H9 (cell line): ENCODE data around the gene STARD9. TPM values are rescaled to one million over a fixed set of nuclear protein-coding genes. Genes with fewer than 3 reads are reported as not detected.
A peak's percentile ranks its signal among the peaks of the same experiment; 100 is the strongest.

ENCODE experiments used
- DNase-seq: peaks from one replicate; pipeline ENCODE4 v3.0.0-alpha.2; 2017
- H2AFZ ChIP-seq: one replicate; pipeline ENCODE4 v1.6.1; 2013; ENCODE audit warnings: mild to moderate bottlenecking, low read length, control low read depth, moderate library complexity
- H2AK5ac ChIP-seq: 2 replicates; pipeline ENCODE4 v1.6.1; 2013; ENCODE audit warnings: low read length, control low read depth, mixed read lengths; ENCODE audit not compliant: insufficient read length
- H2BK120ac ChIP-seq: one replicate; pipeline ENCODE4 v1.6.1; 2013; ENCODE audit warnings: low read depth, mild to moderate bottlenecking, low read length, control low read depth, inconsistent platforms; ENCODE audit not compliant: poor library complexity, severe bottlenecking
- H2BK12ac ChIP-seq: 2 replicates; pipeline ENCODE4 v1.6.1; 2013; ENCODE audit warnings: low read length, control low read depth, mixed read lengths, low read depth; ENCODE audit not compliant: insufficient read length
- H2BK15ac ChIP-seq: 2 replicates; pipeline ENCODE4 v1.6.1; 2013; ENCODE audit warnings: low read depth, low read length, control low read depth
- H2BK20ac ChIP-seq: one replicate; pipeline ENCODE4 v1.6.1; 2013; ENCODE audit warnings: low read depth, mild to moderate bottlenecking, low read length, control low read depth, inconsistent platforms; ENCODE audit not compliant: poor library complexity, severe bottlenecking
- H2BK5ac ChIP-seq: 2 replicates; pipeline ENCODE4 v1.6.1; 2013; ENCODE audit warnings: low read length, control low read depth, mixed read lengths; ENCODE audit not compliant: insufficient read length
- H3K14ac ChIP-seq: 2 replicates; pipeline ENCODE4 v1.6.1; 2013; ENCODE audit warnings: low read length, control low read depth; ENCODE audit not compliant: insufficient read depth
- H3K18ac ChIP-seq: 2 replicates; pipeline ENCODE4 v1.6.1; 2013; ENCODE audit warnings: low read depth, mild to moderate bottlenecking, mixed read lengths, low read length, control low read depth; ENCODE audit not compliant: insufficient read length
- H3K23ac ChIP-seq: 2 replicates; pipeline ENCODE4 v1.6.1; 2013; ENCODE audit warnings: low read length, control low read depth, mixed read lengths, low read depth; ENCODE audit not compliant: insufficient read length
- H3K23me2 ChIP-seq: 2 replicates; pipeline ENCODE4 v1.6.1; 2013; ENCODE audit warnings: low read depth, mild to moderate bottlenecking, mixed read lengths, low read length, control low read depth; ENCODE audit not compliant: insufficient read length, poor library complexity, severe bottlenecking
- H3K27ac ChIP-seq: 2 replicates; pipeline ENCODE4 v1.5.1; 2013; ENCODE audit warnings: low read length, control low read depth, mixed read lengths, low read depth; ENCODE audit not compliant: insufficient read length
- H3K27me3 ChIP-seq: 2 replicates; pipeline ENCODE4 v1.6.1; 2013; ENCODE audit warnings: low read length, control low read depth, inconsistent platforms; ENCODE audit not compliant: insufficient read depth
- H3K4ac ChIP-seq: 2 replicates; pipeline ENCODE4 v1.6.1; 2013; ENCODE audit warnings: low read depth, mild to moderate bottlenecking, control low read depth, inconsistent platforms, low read length, moderate library complexity
- H3K4me1 ChIP-seq: 2 replicates; pipeline ENCODE4 v1.6.1; 2013; ENCODE audit warnings: low read length, control low read depth, inconsistent platforms; ENCODE audit not compliant: insufficient read depth
- H3K4me2 ChIP-seq: 2 replicates; pipeline ENCODE4 v1.6.1; 2013; ENCODE audit warnings: low read length, control low read depth, mixed read lengths; ENCODE audit not compliant: insufficient read length, insufficient read depth
- H3K56ac ChIP-seq: 2 replicates; pipeline ENCODE4 v1.6.1; 2013; ENCODE audit warnings: low read depth, mild to moderate bottlenecking, mixed read lengths, low read length, control low read depth; ENCODE audit not compliant: insufficient read length
- H3K79me1 ChIP-seq: 2 replicates; pipeline ENCODE4 v1.6.1; 2013; ENCODE audit warnings: low read depth, mild to moderate bottlenecking, moderate library complexity, low read length, control low read depth, inconsistent platforms; ENCODE audit not compliant: insufficient read depth, poor library complexity, severe bottlenecking
- H3K79me2 ChIP-seq: 2 replicates; pipeline ENCODE4 v1.6.1; 2013; ENCODE audit warnings: low read length, control low read depth, inconsistent platforms; ENCODE audit not compliant: insufficient read depth
- H3K9ac ChIP-seq: 2 replicates; pipeline ENCODE4 v1.6.1; 2013; ENCODE audit warnings: low read length, control low read depth, mixed read lengths; ENCODE audit not compliant: insufficient read length; ENCODE audit errors: extremely low read depth
- H3K9me3 ChIP-seq: one replicate; pipeline ENCODE4 v1.6.1; 2013; ENCODE audit warnings: low read depth, low read length, inconsistent platforms; ENCODE audit not compliant: control insufficient read depth
- H3T11ph ChIP-seq: one replicate; pipeline ENCODE4 v1.6.1; 2013; ENCODE audit warnings: mild to moderate bottlenecking, low read length, control low read depth, inconsistent platforms
- H4K20me1 ChIP-seq: one replicate; pipeline ENCODE4 v1.6.1; 2013; ENCODE audit not compliant: control insufficient read depth, insufficient read length, insufficient read depth
- H4K5ac ChIP-seq: 2 replicates; pipeline ENCODE4 v1.6.1; 2013; ENCODE audit warnings: low read depth, mild to moderate bottlenecking, mixed read lengths, low read length, control low read depth; ENCODE audit not compliant: insufficient read length
- H4K8ac ChIP-seq: replicated peaks from 2 replicates; pipeline ENCODE4 v1.6.1; 2013; ENCODE audit warnings: low read length, control low read depth, mixed read lengths, low read depth; ENCODE audit not compliant: insufficient read length
- H4K91ac ChIP-seq: 2 replicates; pipeline ENCODE4 v1.6.1; 2013; ENCODE audit warnings: low read depth, mild to moderate bottlenecking, moderate library complexity, mixed read lengths, low read length, control low read depth; ENCODE audit not compliant: insufficient read length
- H3K27ac Mint-ChIP-seq, 3 experiments: 2 replicates in 2 of 3; 3 replicates in 1 of 3; pipeline ENCODE4 v1.8.0; 2020 to 2021; ENCODE audit warnings: mixed read lengths in 3 of 3, mild to moderate bottlenecking in 1 of 3, moderate library complexity in 1 of 3
- H3K27me3 Mint-ChIP-seq: 2 replicates; pipeline ENCODE4 v1.8.0; 2021; ENCODE audit warnings: low read depth, mild to moderate bottlenecking, moderate library complexity, mixed read lengths
- H3K36me3 Mint-ChIP-seq, 3 experiments: 2 replicates in 2 of 3; 3 replicates in 1 of 3; pipeline ENCODE4 v1.8.0; 2020 to 2021; ENCODE audit warnings: low read depth in 3 of 3, mixed read lengths in 3 of 3; ENCODE audit not compliant: insufficient read depth in 1 of 3
- H3K4me1 Mint-ChIP-seq, 2 experiments: 2 replicates each; pipeline ENCODE4 v1.8.0; 2020; ENCODE audit warnings: mixed read lengths in 2 of 2
- H3K4me3 Mint-ChIP-seq, 2 experiments: 2 replicates in 1 of 2; 3 replicates in 1 of 2; pipeline ENCODE4 v1.8.0; 2020 to 2021; ENCODE audit warnings: mild to moderate bottlenecking in 2 of 2, mixed read lengths in 2 of 2, moderate library complexity in 1 of 2
- H3K9me3 Mint-ChIP-seq, 2 experiments: 2 replicates in 1 of 2; 3 replicates in 1 of 2; pipeline ENCODE4 v1.8.0; 2020; ENCODE audit warnings: mild to moderate bottlenecking in 2 of 2, mixed read lengths in 2 of 2, moderate library complexity in 1 of 2
- WGBS: extraction: QIAGEN DNeasy Blood & Tissue Kit; methylation state at CpG from one replicate; pipeline ENCODE4 v1.1.7; 2013; ENCODE audit warnings: missing lambda C conversion rate, low lambda C conversion rate, mixed read lengths; ENCODE audit not compliant: insufficient read length; ENCODE audit errors: extremely low coverage; 5-methylcytosine and 5-hydroxymethylcytosine counted together
- total RNA-seq: library from RNA; stranded (reverse); gene quantifications from 2 replicates; pipeline ENCODE4 v1.2.1, GENCODE V29; 2021
- TF ChIP-seq, protein P1 (sequence below): fragments of 200-600 bp; sonication (generic); conservative IDR thresholded peaks from 3 replicates; pipeline ENCODE4 v1.8.0; 2021; ENCODE audit warnings: antibody characterized with exemption, mild to moderate bottlenecking

STARD9 gene
- total RNA-seq, 1 experiment from 2014 or later: 6.9 TPM

DNA sequence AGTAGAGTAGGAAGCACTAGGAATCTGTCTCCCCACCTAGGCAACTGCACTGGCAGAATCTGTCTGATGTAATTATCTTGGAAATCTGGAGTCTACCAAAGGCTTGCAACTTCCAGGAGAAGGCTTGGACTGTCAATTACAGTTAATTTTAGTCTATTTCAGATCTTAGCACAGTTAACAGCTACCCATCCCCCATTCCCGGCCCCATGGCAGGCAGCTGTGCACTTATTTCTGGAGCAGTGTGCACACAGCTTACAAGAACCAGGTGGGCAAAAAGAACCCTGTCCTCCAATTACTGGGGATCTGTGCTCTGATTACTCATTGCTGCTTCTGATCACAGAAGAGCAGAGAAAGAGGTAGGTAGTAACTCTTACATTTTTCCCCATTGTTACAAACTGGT, 173.9 kb downstream of the STARD9 start:
- Histone ChIP-seq H2BK12ac (no peak overlapping the region), H3K27me3 (no peaks in the 10 kb centered on the region), H3K9ac (no peak overlapping the region), H4K5ac (no peak overlapping the region), H3K23ac (no peak overlapping the region), H2BK20ac (no peak overlapping the region), H3K79me1 (no peaks in the 10 kb centered on the region), H3K14ac (no peak overlapping the region), H3K4me1 (no peaks in the 10 kb centered on the region), H3T11ph (no peak overlapping the region), H2BK5ac (no peak overlapping the region), H3K56ac (no peak overlapping the region), H3K79me2 (no peaks in the 10 kb centered on the region), H2AK5ac (no peak overlapping the region), H3K27ac (no peak overlapping the region), H2BK15ac (no peak overlapping the region), H3K4ac (no peak overlapping the region), H4K8ac (no peak overlapping the region), H2AFZ (no peak overlapping the region), H3K18ac (no peak overlapping the region), H2BK120ac (no peak overlapping the region), H3K9me3 (no peaks in the 10 kb centered on the region), H3K23me2 (no peaks in the 10 kb centered on the region), H4K91ac (no peak overlapping the region), H4K20me1 (no peaks in the 10 kb centered on the region), H3K4me2 (no peak overlapping the region)
- H3K27ac Mint-ChIP-seq: peak overlapping the region in 1 of 3 experiments; percentile 51; a peak in 1 of 7 replicates
- no peaks in the 10 kb centered on the region for H3K9me3 Mint-ChIP-seq
- peaks cover 4 to 6% of the 10 kb centered on the region in 2 experiments; a peak in 3 of 4 replicates for H3K4me1 Mint-ChIP-seq
- no peak for DNase-seq
- H3K36me3 Mint-ChIP-seq: peaks cover 6 to 19% (median 13%) of the 10 kb centered on the region in 3 experiments; a peak in 6 of 7 replicates
- WGBS: no CpG with 5 or more reads among the region's 1 CpG
- TF ChIP-seq, protein P1, sequence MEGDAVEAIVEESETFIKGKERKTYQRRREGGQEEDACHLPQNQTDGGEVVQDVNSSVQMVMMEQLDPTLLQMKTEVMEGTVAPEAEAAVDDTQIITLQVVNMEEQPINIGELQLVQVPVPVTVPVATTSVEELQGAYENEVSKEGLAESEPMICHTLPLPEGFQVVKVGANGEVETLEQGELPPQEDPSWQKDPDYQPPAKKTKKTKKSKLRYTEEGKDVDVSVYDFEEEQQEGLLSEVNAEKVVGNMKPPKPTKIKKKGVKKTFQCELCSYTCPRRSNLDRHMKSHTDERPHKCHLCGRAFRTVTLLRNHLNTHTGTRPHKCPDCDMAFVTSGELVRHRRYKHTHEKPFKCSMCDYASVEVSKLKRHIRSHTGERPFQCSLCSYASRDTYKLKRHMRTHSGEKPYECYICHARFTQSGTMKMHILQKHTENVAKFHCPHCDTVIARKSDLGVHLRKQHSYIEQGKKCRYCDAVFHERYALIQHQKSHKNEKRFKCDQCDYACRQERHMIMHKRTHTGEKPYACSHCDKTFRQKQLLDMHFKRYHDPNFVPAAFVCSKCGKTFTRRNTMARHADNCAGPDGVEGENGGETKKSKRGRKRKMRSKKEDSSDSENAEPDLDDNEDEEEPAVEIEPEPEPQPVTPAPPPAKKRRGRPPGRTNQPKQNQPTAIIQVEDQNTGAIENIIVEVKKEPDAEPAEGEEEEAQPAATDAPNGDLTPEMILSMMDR: no peak
- no peaks in the 10 kb centered on the region for H3K27me3 Mint-ChIP-seq
- no peak overlapping the region for H3K4me3 Mint-ChIP-seq
